Measurements from ENCODE around the gene KCNK3.

The KCNK3 gene

GRCh38 chr2:26715528-26716270 lies 23.2 kb downstream of the KCNK3 start:
- FAIRE-seq, result no peak

DNA sequence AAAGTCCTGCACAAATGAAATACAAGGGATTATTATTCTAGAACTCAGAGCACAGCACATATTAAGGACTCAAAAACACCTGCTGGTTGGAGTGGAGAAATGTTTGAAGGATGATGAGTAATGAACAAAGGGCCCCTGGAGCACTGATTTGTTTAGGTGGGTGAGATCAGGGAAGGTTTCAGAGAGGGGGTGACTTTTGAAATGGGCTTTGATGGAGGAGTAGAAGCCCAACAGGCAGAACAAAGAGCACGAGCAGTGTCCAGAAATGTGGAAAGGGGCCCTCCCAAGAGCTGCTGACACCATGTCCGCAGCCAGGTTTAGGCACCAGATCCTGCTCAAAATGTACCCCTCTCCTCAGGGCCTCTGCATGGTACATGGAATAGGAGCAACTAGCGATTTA lies 23.8 kb downstream of the KCNK3 start:
- no peak for FAIRE-seq

DNA sequence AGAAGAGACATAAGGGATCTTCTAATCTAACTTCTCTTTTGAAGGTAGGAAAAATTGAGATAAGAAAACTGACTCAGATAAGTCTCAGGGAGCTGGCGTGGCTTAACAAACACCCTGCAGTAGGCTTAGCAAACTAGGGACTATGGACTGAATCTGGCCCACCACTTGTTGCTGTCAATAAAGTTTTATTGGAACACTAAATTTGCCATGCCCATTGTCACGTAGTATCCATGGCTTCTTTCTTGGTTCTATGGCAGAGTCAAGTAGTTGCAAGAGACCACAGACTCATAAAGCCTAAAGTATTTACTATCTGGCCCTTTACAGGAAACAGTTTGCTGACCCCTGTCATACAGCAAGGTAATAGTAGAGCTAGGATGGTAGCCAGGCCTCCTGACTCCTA lies 24.2 kb downstream of the KCNK3 start:
- no peak for FAIRE-seq

DNA sequence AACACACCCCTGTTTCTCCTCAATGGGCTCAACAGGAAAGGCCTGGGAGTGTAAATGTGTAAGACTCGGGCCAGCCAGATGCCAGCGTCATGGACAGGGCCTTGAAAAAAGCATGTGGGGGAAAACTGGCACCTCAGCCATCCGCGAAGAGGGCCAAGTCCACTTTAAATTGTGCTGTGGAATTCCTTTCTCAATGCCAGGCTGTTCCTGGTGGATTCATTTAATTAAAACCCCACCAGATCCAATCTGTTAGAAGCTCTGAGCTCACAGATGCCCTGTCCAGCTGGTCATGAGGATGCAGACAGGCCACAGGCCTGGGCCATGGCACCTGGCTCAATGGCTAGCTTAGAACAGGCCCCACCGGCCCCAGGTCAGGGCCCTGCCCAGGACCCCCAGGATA lies 24.8 kb downstream of the KCNK3 start:
- no peak for FAIRE-seq

DNA sequence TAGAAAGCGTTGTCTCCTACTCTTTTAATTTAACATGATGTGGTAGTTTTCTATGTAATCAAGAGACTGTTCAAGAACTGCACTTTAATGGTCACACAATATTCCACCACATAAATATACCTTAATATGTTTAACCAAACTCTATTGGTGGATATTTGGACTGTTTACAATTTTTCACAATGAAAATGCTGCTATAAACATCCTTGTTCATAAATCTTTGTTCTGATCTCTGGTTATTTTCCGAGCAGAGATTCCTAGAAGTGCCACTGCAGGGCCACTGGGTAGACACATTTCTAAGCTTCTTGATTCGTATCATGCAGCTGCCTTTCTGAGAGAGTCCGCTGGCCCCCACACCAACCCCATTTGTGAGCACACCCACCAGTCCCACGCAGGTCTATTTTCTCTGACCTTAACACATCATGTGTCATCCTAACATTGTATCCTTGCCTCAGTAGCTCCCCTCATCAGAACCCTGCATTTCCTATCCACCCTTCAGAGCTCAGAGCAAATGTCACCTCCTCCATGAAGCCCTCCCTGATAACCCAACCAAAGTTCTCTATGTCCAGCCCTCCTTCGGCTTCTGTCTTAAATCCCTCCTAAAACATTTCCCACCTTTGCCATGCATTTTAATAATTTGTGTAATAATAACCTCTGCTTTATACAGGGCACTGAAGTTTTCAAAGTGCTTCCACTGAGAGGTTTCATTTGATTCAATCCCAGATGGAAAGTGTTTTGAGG lies 26.6 kb downstream of the KCNK3 start:
- no peak for FAIRE-seq

- FAIRE-seq, result no peak
Observed at GRCh38 chr2:26720322-26721114, 28.0 kb downstream of the KCNK3 start.

- FAIRE-seq, result no peak
Observed at GRCh38 chr2:26721115-26722032, 28.9 kb downstream of the KCNK3 start.

GRCh38 chr2:26722328-26722727 lies 29.8 kb downstream of the KCNK3 start:
- FAIRE-seq, result no peak

DNA sequence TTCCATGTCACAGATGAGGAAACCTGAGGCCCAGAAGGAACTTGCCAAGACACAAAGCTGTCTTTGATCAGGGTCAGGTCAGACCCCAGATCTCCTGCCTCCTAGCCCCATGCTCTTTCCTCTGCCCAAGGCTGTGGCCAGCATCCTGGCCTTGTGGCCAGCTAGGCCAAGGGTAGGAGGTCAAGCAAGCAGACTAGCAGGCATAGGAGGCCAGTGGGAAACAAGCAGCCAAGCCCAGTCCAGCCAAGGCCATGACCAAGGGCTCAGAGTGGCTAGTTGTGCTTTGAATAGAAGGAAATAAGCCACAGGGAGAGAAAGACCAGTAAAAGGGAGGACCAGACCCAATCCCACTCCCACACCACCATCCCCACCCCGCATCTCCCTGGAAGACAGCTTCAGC lies 30.4 kb downstream of the KCNK3 start:
- FAIRE-seq, result no peak

DNA sequence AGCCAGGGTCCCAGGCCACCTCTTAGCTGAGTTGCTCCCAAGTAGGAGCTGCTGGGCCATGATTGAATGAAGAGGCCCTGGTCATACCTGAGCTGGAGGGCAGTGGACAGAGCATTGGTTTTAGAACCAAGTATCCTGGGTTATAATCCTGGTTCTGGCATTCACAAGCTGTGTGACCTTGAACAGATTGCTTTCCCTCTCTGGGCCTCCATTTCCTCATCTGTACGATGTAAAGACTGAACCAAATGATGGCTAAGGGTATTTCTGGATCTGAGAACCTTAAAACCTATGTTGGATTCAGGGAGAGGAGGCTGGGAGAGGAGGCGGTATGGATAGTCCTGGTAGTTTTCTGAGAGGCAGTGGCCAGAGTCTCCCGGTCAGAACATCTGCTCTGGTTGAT lies 31.0 kb downstream of the KCNK3 start:
- no peak for FAIRE-seq

DNA sequence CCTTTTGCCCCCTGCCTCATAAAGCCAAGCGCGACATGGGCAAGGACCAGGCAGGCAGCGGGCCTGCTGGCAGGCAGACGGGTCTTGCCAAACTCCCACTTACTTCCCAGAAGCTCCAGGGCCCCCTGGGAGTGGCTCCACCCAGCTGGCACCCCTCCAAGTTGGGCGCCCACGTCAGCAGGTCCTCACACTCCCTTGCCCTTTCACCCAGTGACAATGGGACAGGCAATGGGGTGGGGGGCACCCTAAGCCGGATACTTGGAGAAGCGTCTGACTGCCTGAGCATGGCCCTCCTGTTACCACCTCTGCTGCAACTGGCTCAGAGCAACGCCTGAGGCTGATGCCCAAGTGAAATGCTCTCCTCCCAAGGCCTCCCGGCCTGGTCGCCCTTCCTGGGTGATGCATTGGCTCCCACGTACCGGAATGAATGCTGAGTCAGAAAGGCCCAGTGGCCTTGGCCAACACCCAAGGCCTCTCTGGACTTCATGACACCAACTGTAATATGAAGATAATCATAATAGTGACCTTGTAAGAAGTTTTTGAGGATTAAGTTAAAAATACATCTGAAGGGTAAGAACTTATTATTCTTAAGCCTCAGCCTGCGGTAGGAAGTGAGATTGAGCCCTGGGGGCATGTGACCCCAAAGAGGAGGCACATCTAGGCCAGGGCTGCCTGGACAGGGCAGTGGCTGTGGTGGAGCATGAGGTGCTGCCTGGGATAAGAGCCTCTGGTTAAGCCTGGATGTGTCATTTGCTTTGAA lies 31.6 kb downstream of the KCNK3 start:
- FAIRE-seq, result no peak

GRCh38 chr2:26724784-26725520 lies 32.4 kb downstream of the KCNK3 start:
- FAIRE-seq, result no peak

DNA sequence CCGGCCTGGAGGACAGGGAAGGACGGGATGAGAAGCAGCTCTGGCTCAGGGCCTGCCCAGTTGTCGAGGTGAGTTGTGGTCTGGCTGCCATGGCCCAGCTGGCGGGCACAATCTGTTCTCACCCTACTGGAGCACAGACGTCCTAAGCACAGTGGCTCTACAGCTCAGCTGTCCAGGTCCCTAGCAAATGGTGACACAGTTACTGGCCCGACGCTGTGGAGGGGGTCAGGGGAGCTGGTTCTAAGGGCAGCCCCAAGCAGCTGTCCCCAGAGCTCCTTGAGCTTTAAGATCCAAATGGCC lies 32.9 kb downstream of the KCNK3 start:
- no peak for FAIRE-seq

DNA sequence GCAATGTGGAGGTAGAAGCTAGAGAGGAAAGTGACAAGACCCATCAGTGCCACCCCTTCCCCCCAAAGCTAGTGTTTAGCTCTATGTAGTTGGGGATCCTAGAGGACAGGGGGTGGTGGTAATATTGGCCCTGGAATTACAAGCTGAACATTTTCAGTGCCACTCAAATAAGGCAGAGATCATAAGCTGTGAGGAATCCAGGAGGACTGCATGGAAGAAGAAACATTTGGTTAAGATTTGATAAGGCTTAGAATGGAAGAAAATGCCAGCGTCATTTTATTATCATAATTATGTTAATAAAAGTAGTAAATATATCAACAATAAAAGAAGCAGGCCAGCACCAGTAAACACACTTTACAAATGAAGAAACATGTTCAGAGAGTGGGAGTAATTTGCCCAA lies 33.7 kb downstream of the KCNK3 start:
- FAIRE-seq, result no peak

GRCh38 chr2:26727641-26728561 lies 35.4 kb downstream of the KCNK3 start:
- FAIRE-seq, result no peak

- no peak for FAIRE-seq
Observed at GRCh38 chr2:26729311-26729710, 36.8 kb downstream of the KCNK3 start.

- no peak for FAIRE-seq
Observed at GRCh38 chr2:26730549-26731344, 38.2 kb downstream of the KCNK3 start.

GRCh38 chr2:26731714-26732113 lies 39.2 kb downstream of the KCNK3 start:
- FAIRE-seq, result no peak

GRCh38 chr2:26732446-26732845 lies 39.9 kb downstream of the KCNK3 start:
- FAIRE-seq, result no peak
